K562 (cell line): ENCODE results near the gene CPA4. TPM values are rescaled to one million over a fixed set of nuclear protein-coding genes. Genes with fewer than 3 reads are reported as not detected.

ENCODE experiments used
- ATAC-seq: fragments of 200-7000 bp; cut with Tn5 transposase; 3 replicates; pipeline ENCODE4 v1.9.1; 2020; ENCODE audit warnings: moderate library complexity
- BruUV-seq: library from RNA; stranded (reverse); fragments of 400-500 nt; replicated peaks from 2 replicates; lab custom pipeline; 2021; lab: Mats Ljungman, UMichigan
- CTCF ChIA-PET: fragments of 300-600 bp; formaldehyde crosslinking; extraction: SDS; loops from one replicate; lab custom pipeline; 2021; ENCODE audit warnings: low intra/inter-chr PET ratio; lab: Yijun Ruan, JAX
- POLR2A ChIA-PET: fragments of 300-600, 350-650 bp; sonication (Branson Sonifier 250); formaldehyde crosslinking; extraction: SDS; loops from one replicate; lab custom pipeline; 2021; ENCODE audit warnings: antibody characterized with exemption, inconsistent platforms; lab: Yijun Ruan, JAX
- DNase-seq, 4 experiments: peaks; one replicate each; pipeline versions ENCODE4 v3.0.0 to v3.0.0-alpha.2; 2011 to 2018; ENCODE audit warnings: low spot score in 3 of 4, mixed read lengths in 3 of 4; ENCODE audit errors: extremely low read depth in 1 of 4
- FAIRE-seq: peaks from 2 replicates; lab custom pipeline; 2011; peaks lifted over from hg19 to GRCh38; lab: Jason Lieb, UNC
- H2AFZ ChIP-seq: 2 replicates; pipeline ENCODE4 v1.6.0; 2011; ENCODE audit warnings: low read depth, low read length, control low read depth, inconsistent platforms
- H3K27ac ChIP-seq: fragments of 200-600 bp; 3 replicates; pipeline ENCODE4 v1.8.0; 2011; ENCODE audit warnings: low read depth, mild to moderate bottlenecking, control low read depth, inconsistent platforms, low read length, moderate library complexity, mixed read lengths; ENCODE audit errors: extremely low read depth
- H3K27me3 ChIP-seq, 2 experiments: fragments of 300-600 bp in 1 of 2; 2 replicates in 1 of 2; 3 replicates in 1 of 2; pipeline versions ENCODE4 v1.6.0 to v1.8.0; 2011; ENCODE audit warnings: inconsistent platforms in 2 of 2, low read length in 2 of 2, mild to moderate bottlenecking in 1 of 2, mixed read lengths in 1 of 2, moderate library complexity in 1 of 2; ENCODE audit not compliant: control insufficient read depth in 2 of 2, insufficient read depth in 2 of 2
- H3K36me3 ChIP-seq: fragments of 300-600 bp; 3 replicates; pipeline ENCODE4 v1.8.0; 2011; ENCODE audit warnings: mild to moderate bottlenecking, low read length, inconsistent platforms; ENCODE audit not compliant: control insufficient read depth, insufficient read depth
- H3K4me1 ChIP-seq, 2 experiments: fragments of 200-600 bp in 1 of 2; replicated peaks in 1 of 2; 2 replicates in 1 of 2; 3 replicates in 1 of 2; pipeline versions ENCODE4 v1.5.1 to v1.8.0; 2011; ENCODE audit warnings: inconsistent platforms in 2 of 2, low read length in 2 of 2, mild to moderate bottlenecking in 1 of 2, mixed read lengths in 1 of 2, moderate library complexity in 1 of 2; ENCODE audit not compliant: control insufficient read depth in 2 of 2, insufficient read depth in 2 of 2
- H3K4me2 ChIP-seq: 2 replicates; pipeline ENCODE4 v1.6.1; 2011; ENCODE audit warnings: low read length, control low read depth, inconsistent platforms, mixed read lengths; ENCODE audit not compliant: insufficient read depth
- H3K4me3 ChIP-seq: fragments of 200-600 bp; sonication (generic), shearing (Covaris generic); 2 replicates; pipeline ENCODE4 v1.5.1; 2016; ENCODE audit warnings: control low read depth, inconsistent platforms
- H3K79me2 ChIP-seq: fragments of 200-600 bp; 3 replicates; pipeline ENCODE4 v1.8.0; 2011; ENCODE audit warnings: low read length, inconsistent platforms; ENCODE audit not compliant: control insufficient read depth, insufficient read depth
- H3K9ac ChIP-seq, 2 experiments: 2 replicates each; pipeline versions ENCODE4 v1.6.0 to v1.6.1; 2011; ENCODE audit warnings: low read depth in 2 of 2, low read length in 2 of 2, control low read depth in 1 of 2, inconsistent platforms in 1 of 2, mild to moderate bottlenecking in 1 of 2, mixed read lengths in 1 of 2; ENCODE audit not compliant: insufficient read depth in 1 of 2
- H3K9me1 ChIP-seq: one replicate; pipeline ENCODE4 v1.6.0; 2011; ENCODE audit warnings: inconsistent platforms, mild to moderate bottlenecking, low read length, moderate library complexity; ENCODE audit not compliant: control insufficient read depth, insufficient read depth
- H3K9me3 ChIP-seq: replicated peaks from 2 replicates; pipeline ENCODE4 v1.5.1; 2011; ENCODE audit warnings: low read depth, low read length, inconsistent platforms; ENCODE audit not compliant: control insufficient read depth, insufficient read depth
- H4K20me1 ChIP-seq: replicated peaks from 2 replicates; pipeline ENCODE4 v1.6.1; 2011; ENCODE audit warnings: low read length, inconsistent platforms, mixed read lengths; ENCODE audit not compliant: control insufficient read depth, insufficient read depth
- HLTF ChIP-seq: fragments of 450-650 bp; IDR thresholded peaks from 2 replicates; pipeline ENCODE4 v1.6.1; 2016
- JUN ChIP-seq, 2 experiments: sonication (generic) in 1 of 2; formaldehyde crosslinking in 1 of 2; IDR thresholded peaks; 2 replicates each; pipeline versions ENCODE4 v1.6.1 to v1.8.0; 2012 to 2022; ENCODE audit warnings: borderline replicate concordance in 2 of 2, mild to moderate bottlenecking in 2 of 2, improper control_type of control experiment in 1 of 2, low read depth in 1 of 2, low read length in 1 of 2, missing genetic modification reagents in 1 of 2
- ZNF512 ChIP-seq: IDR thresholded peaks from 2 replicates; pipeline ENCODE4 v1.6.1; 2016; ENCODE audit warnings: missing genetic modification characterization, missing compliant biosample characterization
- WGBS: fragments of 100-300 bp; shearing (Covaris generic); methylation state at CpG from one replicate; pipeline ENCODE4 v1.1.6; 2016; ENCODE audit warnings: low coverage, mixed read lengths; ENCODE audit not compliant: insufficient coverage; ENCODE audit errors: missing lambda C conversion rate; 5-methylcytosine and 5-hydroxymethylcytosine counted together
- in situ Hi-C: fragments of 300-500 bp; cut with MboI; formaldehyde crosslinking; loops from 4 replicates; pipeline ENCODE4 v1.15.0; 2018; ENCODE audit warnings: inconsistent platforms, mixed read lengths
- intact Hi-C: fragments of 100-400 bp; cut with micrococcal nuclease; formaldehyde crosslinking; loops from 2 replicates; pipeline ENCODE4 v1.14.2; 2022
- polyA plus RNA-seq, 8 experiments: library from polyadenylated mRNA; depleted of rRNA in 4 of 8; stranded (reverse) in 5 of 8; unstranded in 3 of 8; fragments of >200 nt; fragmentation: Nextera tagmentation in 2 of 8; fragmentation: Illumina TruSeq in 1 of 8; extraction: Ambion mirVana in 2 of 8; extraction: Trizol in 1 of 8; gene quantifications; 2 replicates each; pipeline versions ENCODE4 v1.2.1 to v1.2.3, GENCODE V29; 2011 to 2014; ENCODE audit warnings: inconsistent platforms in 1 of 8, missing spikeins in 1 of 8
- total RNA-seq, 7 experiments: library from RNA; depleted of rRNA in 6 of 7; stranded (reverse); fragments of >200 nt in 6 of 7; fragmentation: Illumina TruSeq in 2 of 7; extraction: Trizol in 2 of 7; gene quantifications; 2 replicates each; pipeline versions ENCODE4 v1.2.1 to v1.2.3, GENCODE V29; 2011 to 2021; ENCODE audit warnings: low replicate concordance in 1 of 7

Gene CPA4
- total and polyA plus RNA-seq, 9 of the 15 experiments (the other 6 are each of a cell fraction or from before 2014, with no cell fraction given), result not detected

- BruUV-seq, result no TSS peak
- Histone ChIP-seq H3K9me1 (no peaks in the 10 kb centered on the region), H2AFZ (no peak overlapping the region), H3K9ac (no peak overlapping the region), H4K20me1 (no peaks in the 10 kb centered on the region), H3K27me3 (peaks cover 15 to 38% of the 10 kb centered on the region in 2 experiments), H3K9me3 (no peaks in the 10 kb centered on the region; the same call in 1 of the 2 replicates), H3K4me2 (no peak overlapping the region), H3K79me2 (no peaks in the 10 kb centered on the region), H3K4me3 (no peak overlapping the region), H3K27ac (no peak overlapping the region), H3K4me1 (no peaks in the 10 kb centered on the region; a peak in 3 of 5 replicates), H3K36me3 (no peaks in the 10 kb centered on the region)
- intact Hi-C loops, result loop anchor here (10.0 kb wide), 1 partner anchor 291 kb away; the partner anchor contains the start of gene KLHDC10
- POLR2A ChIA-PET, result interaction anchor here (0.7 to 2.1 kb wide), 2 partner anchors 9 to 246 kb away, joined by 3 to 8 read pairs; no protein-coding TSS in a partner anchor
- DNase-seq (no peak), FAIRE-seq (no peak), ATAC-seq (no peak)
- CTCF ChIA-PET, result interaction anchor here (0.7 kb wide), 1 partner anchor 306 kb away, joined by 3 read pairs; no protein-coding TSS in a partner anchor
- WGBS, result 19% methylated on average over 15 of the region's 15 CpGs
- TF ChIP-seq ZNF512 (no peak), HLTF (no peak), JUN (IDR thresholded peaks at IDR 0.05; ENCODE audit: borderline replicate concordance, low read depth, low read length) (no peak), JUN (CRISPR knock-in tag; IDR thresholded peaks at IDR 0.05; ENCODE audit: borderline replicate concordance) (0 out of 2 replicates have a peak, but pooled peaks have one; percentile 34)
- in situ Hi-C loops, result no loop called here
Measured at GRCh38 chr7:130365511-130366441, 72.8 kb downstream of the CPA4 start.
